ES-I3 (cell line): ENCODE measurements around the gene ABCD1.

Source experiments
- H3K36me3 ChIP-seq: 2 replicates; pipeline ENCODE4 v1.6.1; 2013; ENCODE audit warnings: mild to moderate bottlenecking, low read length, control low read depth, moderate library complexity; ENCODE audit not compliant: insufficient read depth
- H3K4me1 ChIP-seq: 2 replicates; pipeline ENCODE4 v1.6.1; 2013; ENCODE audit warnings: mild to moderate bottlenecking, control low read depth, low read length; ENCODE audit not compliant: insufficient read depth
- H3K9ac ChIP-seq: 2 replicates; pipeline ENCODE4 v1.6.1; 2013; ENCODE audit warnings: low read depth, mild to moderate bottlenecking, low read length, moderate library complexity
- H3K9me3 ChIP-seq: 2 replicates; pipeline ENCODE4 v1.6.1; 2013; ENCODE audit warnings: mild to moderate bottlenecking, low read length, moderate library complexity; ENCODE audit not compliant: control insufficient read depth, insufficient read depth

The ABCD1 gene

GRCh38 chrX:153762626-153763173, 38.0 kb downstream of the ABCD1 start:
- Histone ChIP-seq H3K36me3 (no peaks in the 10 kb centered on the region), H3K4me1 (peaks cover 5% of the 10 kb centered on the region; the same call in 1 of the 2 replicates), H3K9ac (no peak overlapping the region), H3K9me3 (no peaks in the 10 kb centered on the region)

- no peak overlapping the region for H3K9ac ChIP-seq
- peaks cover 5% of the 10 kb centered on the region; the same call in 1 of the 2 replicates for H3K4me1 ChIP-seq
- no peaks in the 10 kb centered on the region for H3K36me3 ChIP-seq
- H3K9me3 ChIP-seq: no peaks in the 10 kb centered on the region
Measured at GRCh38 chrX:153763298-153763932, 38.8 kb downstream of the ABCD1 start.

- no peak within 1 kb of the TSS for H3K9ac ChIP-seq
- H3K36me3 ChIP-seq: no peaks in the 10 kb centered on the region
- no peaks in the 10 kb centered on the region for H3K9me3 ChIP-seq
- peaks cover 5% of the 10 kb centered on the region; the same call in 1 of the 2 replicates for H3K4me1 ChIP-seq
Measured at GRCh38 chrX:153763989-153764755, 39.5 kb downstream of the ABCD1 start, which contains the start of gene PLXNB3. PLXNB3 (plus strand) TSS chrX:153764249; CDS start chrX:153765536, 1,287 bp downstream.

DNA sequence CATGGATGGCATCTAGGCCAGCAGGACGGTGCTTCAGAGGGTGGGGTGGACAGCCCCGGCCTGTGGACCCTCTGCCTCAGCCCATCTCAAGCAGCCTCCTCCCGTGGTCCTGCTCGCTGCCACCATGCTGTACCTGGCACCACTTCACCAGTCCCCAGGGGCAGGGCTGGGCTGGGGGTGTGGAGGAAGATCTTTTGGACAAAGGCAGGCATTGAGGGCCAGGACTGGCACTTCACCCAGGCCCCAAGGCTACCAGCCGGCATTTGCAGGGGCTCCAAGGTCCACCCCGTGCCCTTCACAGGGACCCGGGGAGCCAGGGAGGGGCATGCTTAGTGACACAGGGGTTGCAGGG, 40.1 kb downstream of the ABCD1 start:
- Histone ChIP-seq H3K4me1 (peaks cover 5% of the 10 kb centered on the region; the same call in 1 of the 2 replicates), H3K9ac (no peak overlapping the region)

DNA sequence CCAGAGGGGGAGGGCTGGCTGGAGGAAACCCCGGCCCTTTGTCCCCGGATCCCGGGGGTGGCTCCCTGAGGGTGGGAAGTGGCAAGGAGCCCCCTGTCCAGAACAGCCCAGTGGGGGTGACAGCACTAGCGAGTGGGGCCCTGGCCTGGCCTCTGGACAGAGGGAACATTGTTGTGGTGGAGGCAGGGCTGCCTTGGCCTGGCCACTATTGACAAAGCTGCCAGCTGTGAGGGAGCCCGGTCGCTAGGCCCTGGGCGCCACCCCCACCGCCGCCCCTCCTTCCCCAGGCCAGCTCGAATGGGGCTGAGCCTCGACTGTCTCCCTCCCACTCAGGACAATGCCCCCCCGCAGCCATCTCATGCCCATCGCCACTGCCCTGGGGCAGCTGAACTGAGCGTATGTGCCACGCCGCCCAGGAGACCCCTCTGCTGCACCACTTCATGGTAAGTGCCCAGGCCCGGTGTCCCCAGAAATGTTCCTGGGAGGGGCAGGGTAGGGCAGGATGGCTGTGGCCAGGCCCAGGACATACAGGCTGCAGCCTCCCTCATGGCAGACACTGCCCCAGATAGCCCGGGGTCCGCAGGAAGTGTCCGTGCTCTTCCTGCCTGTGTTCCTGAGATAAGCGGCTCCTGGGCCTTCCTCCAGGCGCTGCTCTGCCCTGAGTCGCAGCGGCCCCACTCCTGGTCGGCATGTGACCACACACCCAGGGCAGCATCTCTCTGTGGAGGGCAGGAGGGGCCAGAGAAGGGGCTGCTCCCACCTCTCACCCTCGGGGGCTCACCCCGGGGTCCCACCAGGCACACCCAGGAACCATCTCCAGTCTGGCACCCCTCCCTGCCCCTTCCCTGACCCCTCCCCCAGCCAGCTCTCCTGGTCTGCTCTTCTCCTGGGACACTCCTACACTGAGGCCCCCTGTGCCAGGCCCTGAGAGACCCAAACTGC, 40.8 kb downstream of the ABCD1 start:
- Histone ChIP-seq H3K9me3 (no peaks in the 10 kb centered on the region), H3K9ac (peak overlapping the region; percentile 46; the same call in 1 of the 2 replicates), H3K4me1 (peaks cover 5% of the 10 kb centered on the region; the same call in 1 of the 2 replicates), H3K36me3 (no peaks in the 10 kb centered on the region)

More for the DNA sequence above, 40.1 kb downstream of the ABCD1 start:
- Histone ChIP-seq H3K36me3 (no peaks in the 10 kb centered on the region), H3K9me3 (no peaks in the 10 kb centered on the region)

GRCh38 chrX:153766098-153766817, 41.6 kb downstream of the ABCD1 start:
- Histone ChIP-seq H3K9me3 (no peaks in the 10 kb centered on the region), H3K9ac (peak overlapping the region; percentile 46), H3K4me1 (peaks cover 5% of the 10 kb centered on the region; the same call in 1 of the 2 replicates), H3K36me3 (no peaks in the 10 kb centered on the region)

DNA sequence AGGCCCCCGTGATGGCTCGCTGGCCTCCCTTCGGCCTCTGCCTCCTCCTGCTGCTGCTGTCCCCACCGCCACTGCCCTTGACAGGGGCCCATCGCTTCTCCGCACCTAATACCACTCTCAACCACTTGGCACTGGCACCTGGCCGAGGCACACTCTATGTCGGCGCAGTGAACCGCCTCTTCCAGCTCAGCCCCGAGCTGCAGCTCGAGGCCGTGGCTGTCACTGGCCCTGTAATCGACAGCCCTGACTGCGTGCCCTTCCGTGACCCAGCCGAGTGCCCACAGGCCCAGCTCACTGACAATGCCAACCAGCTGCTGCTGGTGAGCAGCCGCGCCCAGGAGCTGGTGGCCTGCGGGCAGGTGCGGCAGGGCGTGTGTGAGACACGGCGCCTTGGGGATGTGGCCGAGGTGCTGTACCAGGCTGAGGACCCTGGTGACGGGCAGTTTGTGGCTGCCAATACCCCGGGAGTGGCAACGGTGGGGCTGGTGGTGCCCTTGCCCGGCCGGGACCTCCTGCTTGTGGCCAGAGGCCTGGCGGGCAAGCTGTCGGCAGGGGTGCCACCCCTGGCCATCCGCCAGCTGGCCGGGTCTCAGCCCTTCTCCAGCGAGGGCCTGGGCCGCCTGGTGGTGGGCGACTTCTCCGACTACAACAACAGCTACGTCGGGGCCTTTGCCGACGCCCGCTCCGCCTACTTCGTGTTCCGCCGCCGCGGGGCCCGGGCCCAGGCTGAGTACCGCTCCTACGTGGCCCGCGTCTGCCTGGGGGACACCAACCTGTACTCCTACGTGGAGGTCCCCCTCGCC, 42.4 kb downstream of the ABCD1 start:
- Histone ChIP-seq H3K36me3 (no peaks in the 10 kb centered on the region), H3K9ac (no peak overlapping the region), H3K4me1 (peaks cover 5% of the 10 kb centered on the region; the same call in 1 of the 2 replicates), H3K9me3 (no peaks in the 10 kb centered on the region)

DNA sequence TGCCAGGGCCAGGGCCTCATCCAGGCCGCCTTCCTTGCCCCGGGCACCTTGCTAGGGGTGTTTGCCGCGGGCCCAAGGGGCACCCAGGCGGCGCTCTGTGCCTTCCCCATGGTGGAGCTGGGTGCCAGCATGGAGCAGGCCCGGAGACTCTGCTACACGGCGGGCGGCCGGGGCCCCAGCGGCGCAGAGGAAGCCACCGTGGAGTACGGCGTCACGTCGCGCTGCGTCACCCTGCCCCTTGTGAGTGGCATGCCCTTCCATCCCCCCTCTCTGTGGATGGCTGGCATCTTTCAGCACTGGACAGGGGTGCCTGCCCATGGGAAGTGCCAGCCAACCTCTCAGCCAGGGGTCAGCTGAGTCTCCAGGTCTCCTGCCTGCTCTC, 43.0 kb downstream of the ABCD1 start:
- peaks cover 5% of the 10 kb centered on the region; the same call in 1 of the 2 replicates for H3K4me1 ChIP-seq
- H3K9me3 ChIP-seq: no peaks in the 10 kb centered on the region
- no peak overlapping the region for H3K9ac ChIP-seq
- H3K36me3 ChIP-seq: no peaks in the 10 kb centered on the region

DNA sequence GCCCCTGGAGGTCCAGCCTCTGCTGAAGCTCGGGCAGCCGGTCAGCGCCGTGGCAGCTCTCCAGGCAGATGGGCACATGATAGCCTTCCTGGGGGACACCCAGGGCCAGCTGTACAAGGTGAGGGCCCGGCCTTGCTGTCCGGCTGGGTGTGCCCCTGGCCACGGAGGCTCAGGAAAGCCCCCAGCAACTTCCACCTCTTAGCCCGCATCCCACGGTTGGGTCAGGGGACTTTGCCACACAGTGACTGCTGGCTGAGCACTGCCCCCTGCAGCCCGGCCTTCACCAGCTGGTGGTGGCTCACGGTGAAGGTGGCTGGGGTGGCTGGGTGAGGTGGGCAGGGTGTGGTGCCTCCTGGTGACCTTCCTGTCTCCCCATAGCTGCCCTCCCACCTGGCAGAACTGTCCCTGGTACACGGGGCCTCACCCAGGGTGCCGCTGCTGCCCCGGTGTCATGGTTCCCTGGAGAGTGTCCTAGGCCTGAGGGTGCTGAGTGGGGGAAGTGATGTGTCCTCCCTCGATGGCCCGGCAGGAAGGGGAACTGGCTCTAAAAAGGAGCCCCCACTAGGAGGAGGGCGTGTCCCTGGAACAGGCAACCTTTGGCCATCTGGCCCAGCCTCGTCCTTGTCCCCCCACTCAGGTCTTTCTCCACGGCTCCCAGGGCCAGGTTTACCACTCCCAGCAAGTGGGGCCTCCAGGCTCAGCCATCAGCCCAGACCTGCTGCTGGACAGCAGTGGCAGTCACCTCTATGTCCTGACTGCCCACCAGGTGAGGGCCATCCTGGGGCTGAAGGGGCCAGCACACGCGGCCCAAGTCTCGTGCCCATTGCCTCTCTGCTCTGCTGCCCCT, 43.9 kb downstream of the ABCD1 start:
- Histone ChIP-seq H3K9me3 (no peaks in the 10 kb centered on the region), H3K9ac (no peak overlapping the region), H3K36me3 (no peaks in the 10 kb centered on the region), H3K4me1 (peaks cover 5% of the 10 kb centered on the region; the same call in 1 of the 2 replicates)

GRCh38 chrX:153769158-153769864, 44.7 kb downstream of the ABCD1 start:
- no peak overlapping the region for H3K9ac ChIP-seq
- no peaks in the 10 kb centered on the region for H3K9me3 ChIP-seq
- H3K4me1 ChIP-seq: peaks cover 5% of the 10 kb centered on the region; the same call in 1 of the 2 replicates
- H3K36me3 ChIP-seq: no peaks in the 10 kb centered on the region

GRCh38 chrX:153769865-153770600, 45.4 kb downstream of the ABCD1 start:
- H3K4me1 ChIP-seq: peaks cover 5% of the 10 kb centered on the region; the same call in 1 of the 2 replicates
- no peak overlapping the region for H3K9ac ChIP-seq
- no peaks in the 10 kb centered on the region for H3K36me3 ChIP-seq
- no peaks in the 10 kb centered on the region for H3K9me3 ChIP-seq
